ENCODE measurements around the gene GLI3. TPM values are rescaled to one million over a fixed set of nuclear protein-coding genes. Genes with fewer than 3 reads are reported as not detected.
A peak's percentile ranks its signal among the peaks of the same experiment; 100 is the strongest.

GLI3 gene
- total and polyA plus RNA-seq, 10 of the 15 experiments (the other 5 are each of a cell fraction or from before 2014, with no cell fraction given), result 0.01 TPM; not detected in 8

DNA sequence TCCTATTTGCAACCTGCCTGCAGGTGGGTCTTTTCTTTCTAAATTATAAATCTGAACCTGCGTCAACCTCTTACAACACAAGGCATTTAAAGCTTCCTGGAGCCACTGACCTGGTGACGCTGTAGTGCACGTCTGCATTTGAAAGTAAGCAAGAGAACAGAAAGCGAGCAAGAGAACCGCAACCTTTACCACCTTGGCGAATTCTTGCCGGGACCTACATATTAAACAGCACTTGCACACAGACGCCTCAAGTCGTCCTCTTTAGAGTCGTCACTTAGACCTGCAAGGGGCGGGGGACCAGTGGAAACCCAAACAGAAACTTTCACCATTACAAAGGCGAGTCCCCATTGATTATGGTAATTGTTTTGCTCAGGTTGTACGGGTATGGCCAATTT is 9.5 kb downstream of the GLI3 start:
- no peak for FAIRE-seq
- H3K9ac ChIP-seq (ENCODE audit: control insufficient read depth, insufficient read depth, low read length), result no peak overlapping the region
- 27% methylated on average over 13 of the region's 13 CpGs for whole genome bisulfite sequencing (ENCODE audit: insufficient coverage, insufficient replicate concordance, low lambda C conversion rate, missing lambda C conversion rate)
- H3K4me1 ChIP-seq (ENCODE audit: control insufficient read depth, insufficient read depth, low read length), result no peaks in the 10 kb centered on the region
- ChIA-PET POLR2A (no interaction called here), SMC1A (ENCODE audit: uncharacterized antibody, unreplicated experiment) (no interaction called here), CTCF (no interaction called here), RAD21 (ENCODE audit: unreplicated experiment) (no interaction called here)
- in situ Hi-C loops (cut with MboI) (no loop called here), intact Hi-C loops (cut with micrococcal nuclease; ENCODE audit: unreplicated experiment) (no loop called here)
- no TSS peak for BruUV-seq (replicated peaks)
- TF ChIP-seq RAD21 (IDR thresholded peaks at IDR 0.05; ENCODE audit: insufficient read depth, low read depth, low read length) (no peak), BACH1 (IDR thresholded peaks at IDR 0.05; ENCODE audit: borderline replicate concordance) (no peak), NR2F1 (conservative IDR thresholded peaks at IDR 0.05) (no peak), GABPA (IDR thresholded peaks at IDR 0.05; ENCODE audit: low read depth) (no peak), RFX5 (IDR thresholded peaks at IDR 0.05; ENCODE audit: low read depth, low read length) (no peak), NR2C2 (IDR thresholded peaks at IDR 0.05; ENCODE audit: borderline replicate concordance, control insufficient read depth, insufficient read length, low read depth) (no peak), MEF2B (IDR thresholded peaks at IDR 0.05; ENCODE audit: partially characterized antibody, poor library complexity, severe bottlenecking) (no peak), BRCA1 (IDR thresholded peaks at IDR 0.05; ENCODE audit: low read depth, low read length) (no peak), PAX8 (IDR thresholded peaks at IDR 0.05) (no peak), NKRF (conservative IDR thresholded peaks at IDR 0.05) (no peak)
- TF ChIP-seq, protein P1, sequence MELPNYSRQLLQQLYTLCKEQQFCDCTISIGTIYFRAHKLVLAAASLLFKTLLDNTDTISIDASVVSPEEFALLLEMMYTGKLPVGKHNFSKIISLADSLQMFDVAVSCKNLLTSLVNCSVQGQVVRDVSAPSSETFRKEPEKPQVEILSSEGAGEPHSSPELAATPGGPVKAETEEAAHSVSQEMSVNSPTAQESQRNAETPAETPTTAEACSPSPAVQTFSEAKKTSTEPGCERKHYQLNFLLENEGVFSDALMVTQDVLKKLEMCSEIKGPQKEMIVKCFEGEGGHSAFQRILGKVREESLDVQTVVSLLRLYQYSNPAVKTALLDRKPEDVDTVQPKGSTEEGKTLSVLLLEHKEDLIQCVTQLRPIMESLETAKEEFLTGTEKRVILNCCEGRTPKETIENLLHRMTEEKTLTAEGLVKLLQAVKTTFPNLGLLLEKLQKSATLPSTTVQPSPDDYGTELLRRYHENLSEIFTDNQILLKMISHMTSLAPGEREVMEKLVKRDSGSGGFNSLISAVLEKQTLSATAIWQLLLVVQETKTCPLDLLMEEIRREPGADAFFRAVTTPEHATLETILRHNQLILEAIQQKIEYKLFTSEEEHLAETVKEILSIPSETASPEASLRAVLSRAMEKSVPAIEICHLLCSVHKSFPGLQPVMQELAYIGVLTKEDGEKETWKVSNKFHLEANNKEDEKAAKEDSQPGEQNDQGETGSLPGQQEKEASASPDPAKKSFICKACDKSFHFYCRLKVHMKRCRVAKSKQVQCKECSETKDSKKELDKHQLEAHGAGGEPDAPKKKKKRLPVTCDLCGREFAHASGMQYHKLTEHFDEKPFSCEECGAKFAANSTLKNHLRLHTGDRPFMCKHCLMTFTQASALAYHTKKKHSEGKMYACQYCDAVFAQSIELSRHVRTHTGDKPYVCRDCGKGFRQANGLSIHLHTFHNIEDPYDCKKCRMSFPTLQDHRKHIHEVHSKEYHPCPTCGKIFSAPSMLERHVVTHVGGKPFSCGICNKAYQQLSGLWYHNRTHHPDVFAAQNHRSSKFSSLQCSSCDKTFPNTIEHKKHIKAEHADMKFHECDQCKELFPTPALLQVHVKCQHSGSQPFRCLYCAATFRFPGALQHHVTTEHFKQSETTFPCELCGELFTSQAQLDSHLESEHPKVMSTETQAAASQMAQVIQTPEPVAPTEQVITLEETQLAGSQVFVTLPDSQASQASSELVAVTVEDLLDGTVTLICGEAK (IDR thresholded peaks at IDR 0.05; ENCODE audit: borderline replicate concordance), result no peak
- peak; percentile 61 for ATAC-seq
- H3K27ac ChIP-seq (ENCODE audit: control insufficient read depth, insufficient read depth), result no peak overlapping the region
- no peaks in the 10 kb centered on the region for H4K20me1 ChIP-seq (ENCODE audit: control insufficient read depth, insufficient read depth)
- H3K4me3 ChIP-seq, result no peak overlapping the region
- H3K27me3 ChIP-seq (replicated peaks in 1 of 2; ENCODE audit: control insufficient read depth in 2 of 2, insufficient read depth in 2 of 2, low read length in 1 of 2), result peaks cover 0 to 7% of the 10 kb centered on the region in 2 experiments; a peak in 3 of 4 replicates
- no peaks in the 10 kb centered on the region for H3K36me3 ChIP-seq (ENCODE audit: control insufficient read depth in 2 of 2, insufficient read depth in 2 of 2, low read length in 1 of 2)
- no peak for DNase-seq (ENCODE audit: low read depth, low spot score)
- H3K4me2 ChIP-seq (ENCODE audit: control insufficient read depth, insufficient read depth), result peak overlapping the region; percentile 7; the same call in 1 of the 2 replicates
- no peaks in the 10 kb centered on the region for H3K79me2 ChIP-seq (ENCODE audit: control insufficient read depth, insufficient read depth, low read length)
- no peaks in the 10 kb centered on the region for H3K9me3 ChIP-seq (replicated peaks; ENCODE audit: control insufficient read depth, insufficient read depth, low read length)
- H2AFZ ChIP-seq (ENCODE audit: control insufficient read depth, low read depth, low read length), result no peak overlapping the region

Measured in GM12878 (cell line).